NCI-H1436 (cell line): ENCODE results near the gene STYK1.

Experiments used
- DNase-seq: peaks from one replicate; lab custom pipeline; 2025; lab: John Stamatoyannopoulos, UW

Gene STYK1, protein sequence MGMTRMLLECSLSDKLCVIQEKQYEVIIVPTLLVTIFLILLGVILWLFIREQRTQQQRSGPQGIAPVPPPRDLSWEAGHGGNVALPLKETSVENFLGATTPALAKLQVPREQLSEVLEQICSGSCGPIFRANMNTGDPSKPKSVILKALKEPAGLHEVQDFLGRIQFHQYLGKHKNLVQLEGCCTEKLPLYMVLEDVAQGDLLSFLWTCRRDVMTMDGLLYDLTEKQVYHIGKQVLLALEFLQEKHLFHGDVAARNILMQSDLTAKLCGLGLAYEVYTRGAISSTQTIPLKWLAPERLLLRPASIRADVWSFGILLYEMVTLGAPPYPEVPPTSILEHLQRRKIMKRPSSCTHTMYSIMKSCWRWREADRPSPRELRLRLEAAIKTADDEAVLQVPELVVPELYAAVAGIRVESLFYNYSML

DNA sequence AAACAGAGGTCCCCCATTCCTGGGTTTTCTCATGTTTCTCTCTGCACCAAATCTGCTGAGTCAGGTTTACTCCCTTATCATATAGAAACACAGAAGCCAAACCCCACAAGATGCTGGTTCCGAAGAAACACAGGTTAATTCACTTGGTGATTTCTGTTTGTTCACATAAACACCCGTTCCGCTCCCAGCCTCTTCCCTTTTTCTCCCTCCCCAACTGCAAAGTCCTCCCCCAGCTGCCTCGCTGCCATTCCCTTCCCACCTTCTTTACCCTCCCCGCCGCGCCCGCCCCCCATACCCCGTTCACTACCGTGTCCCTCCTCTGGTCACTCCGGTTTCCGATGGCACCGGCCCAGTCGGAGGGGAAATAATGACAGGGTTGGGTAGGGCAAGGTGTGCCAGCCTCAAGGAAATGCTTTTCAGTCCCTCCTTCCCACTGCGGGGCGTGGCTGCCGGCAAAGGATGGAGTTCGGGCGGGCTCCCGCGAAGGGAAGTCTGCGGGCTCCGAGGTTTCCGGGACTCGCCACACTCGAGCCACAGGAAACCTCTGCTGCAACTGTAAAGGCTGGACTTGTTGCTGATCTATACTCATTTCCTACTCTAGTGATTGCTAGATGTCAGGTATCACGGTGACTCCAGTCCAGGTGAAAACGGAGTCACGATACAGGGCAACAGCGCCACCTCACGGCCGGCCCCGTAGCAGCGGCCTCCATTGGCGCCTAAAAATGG is at the start of gene STYK1:
Gene STYK1, minus strand, starts transcription at position 394 of the 726 bp plus-strand sequence. CDS start 39,434 bp downstream, outside the sequence.
- no peak for DNase-seq

DNA sequence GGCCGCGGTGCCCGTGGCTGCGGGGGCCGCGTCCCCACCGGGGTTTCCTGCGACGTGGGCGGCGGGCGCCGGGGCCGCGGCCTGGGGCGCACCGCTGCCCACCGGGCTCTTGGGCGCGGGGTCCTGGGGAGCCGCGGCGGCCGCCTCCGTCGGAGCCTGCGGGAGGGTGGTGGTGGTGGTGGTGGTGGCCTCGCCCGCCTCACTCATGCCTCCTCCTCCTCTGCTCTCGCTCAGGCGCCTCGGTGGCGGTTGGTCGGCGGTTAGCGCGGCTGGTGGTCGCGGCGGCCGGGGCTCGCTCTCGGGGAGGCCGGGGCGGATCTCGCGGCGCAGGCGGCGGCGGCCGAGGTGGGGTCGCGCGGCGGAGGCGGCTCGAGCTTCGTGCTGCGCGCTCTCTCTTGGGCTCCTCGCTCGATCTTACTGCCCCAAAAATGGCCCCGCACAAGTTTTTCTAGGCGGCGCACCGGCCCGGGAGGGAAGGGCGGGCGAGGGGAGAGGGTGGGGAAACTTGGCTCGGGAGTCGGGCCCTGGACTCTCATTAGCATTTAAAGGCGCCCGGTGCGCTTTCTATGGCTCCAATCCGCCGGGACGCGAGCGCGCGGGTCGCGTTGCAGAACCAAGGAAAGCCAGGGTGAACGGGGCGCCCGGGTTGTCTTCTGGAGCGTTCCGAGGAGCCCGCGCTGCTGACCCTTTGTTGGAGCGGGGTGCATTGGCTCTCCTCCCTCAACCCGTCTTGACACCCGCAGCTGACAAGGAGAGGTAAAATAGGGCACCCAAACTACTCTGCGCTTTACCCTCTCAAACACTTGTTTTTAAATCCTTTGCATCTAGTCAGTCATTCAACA is 49.3 kb upstream of the STYK1 start, which contains the start of gene YBX3:
Gene YBX3, minus strand, starts transcription at position 419 of the 842 bp plus-strand sequence. Its CDS starts 212 bp downstream, at position 207.
- no peak for DNase-seq

DNA sequence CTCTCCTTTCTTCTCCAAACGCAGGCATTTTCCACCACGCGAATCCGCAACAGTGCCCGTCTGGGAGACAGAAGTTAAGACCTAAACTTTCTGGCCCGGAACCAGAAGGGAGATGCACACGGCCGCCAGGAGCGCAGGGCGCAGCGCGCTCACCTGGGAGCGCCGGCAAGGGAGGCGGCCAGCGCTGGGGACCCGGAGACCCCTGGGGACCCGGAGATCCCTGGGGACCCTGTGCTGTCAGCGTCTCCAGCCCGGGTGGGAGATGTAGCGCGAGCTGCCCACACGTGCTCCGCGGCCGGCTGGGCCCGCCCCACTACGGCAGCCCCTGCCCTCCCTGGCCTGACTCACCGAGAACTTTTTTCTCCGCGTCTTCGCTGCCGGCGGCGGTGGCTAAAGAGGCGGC is 48.7 kb upstream of the STYK1 start:
- DNase-seq, result no peak

DNA sequence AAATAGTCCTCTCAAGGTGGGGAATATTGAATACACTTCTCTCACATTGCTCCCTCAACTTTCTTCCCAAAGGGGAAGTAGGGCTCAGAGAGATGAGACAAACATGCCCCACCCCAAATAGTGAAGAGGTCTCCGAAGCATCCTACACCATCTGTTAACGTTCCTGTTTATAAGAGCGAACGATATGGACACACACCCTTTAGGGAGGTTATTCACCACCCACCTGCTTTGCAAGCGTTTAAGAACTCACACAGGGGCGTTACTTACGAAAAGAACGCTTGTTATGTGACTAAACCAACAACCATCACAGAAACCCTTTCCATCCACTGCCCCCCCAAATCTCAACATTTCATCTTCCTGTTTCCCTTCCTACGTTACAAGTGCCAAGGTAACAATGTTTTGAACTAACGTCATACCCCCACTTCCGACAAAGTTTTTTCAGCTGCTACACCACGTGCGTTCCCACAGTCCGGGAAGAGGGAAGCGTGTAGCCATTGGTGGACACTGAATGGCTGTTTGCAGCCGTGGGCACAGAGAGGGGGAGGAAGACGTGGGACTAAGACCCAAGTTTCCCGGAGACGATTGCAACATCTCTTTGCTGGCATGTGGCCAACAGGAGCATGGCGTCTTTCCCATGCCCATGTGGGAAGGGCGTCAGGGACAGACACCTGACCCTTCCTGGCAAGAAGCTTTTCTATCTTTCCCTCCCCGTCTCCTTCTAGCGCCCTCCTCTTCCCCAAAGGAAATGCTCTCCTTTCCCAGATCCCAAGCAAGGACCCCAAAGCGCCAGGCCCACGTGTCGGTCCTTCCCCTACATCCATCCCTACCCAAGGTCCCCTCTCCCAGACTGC is 48.0 kb upstream of the STYK1 start:
- DNase-seq, result no peak

DNA sequence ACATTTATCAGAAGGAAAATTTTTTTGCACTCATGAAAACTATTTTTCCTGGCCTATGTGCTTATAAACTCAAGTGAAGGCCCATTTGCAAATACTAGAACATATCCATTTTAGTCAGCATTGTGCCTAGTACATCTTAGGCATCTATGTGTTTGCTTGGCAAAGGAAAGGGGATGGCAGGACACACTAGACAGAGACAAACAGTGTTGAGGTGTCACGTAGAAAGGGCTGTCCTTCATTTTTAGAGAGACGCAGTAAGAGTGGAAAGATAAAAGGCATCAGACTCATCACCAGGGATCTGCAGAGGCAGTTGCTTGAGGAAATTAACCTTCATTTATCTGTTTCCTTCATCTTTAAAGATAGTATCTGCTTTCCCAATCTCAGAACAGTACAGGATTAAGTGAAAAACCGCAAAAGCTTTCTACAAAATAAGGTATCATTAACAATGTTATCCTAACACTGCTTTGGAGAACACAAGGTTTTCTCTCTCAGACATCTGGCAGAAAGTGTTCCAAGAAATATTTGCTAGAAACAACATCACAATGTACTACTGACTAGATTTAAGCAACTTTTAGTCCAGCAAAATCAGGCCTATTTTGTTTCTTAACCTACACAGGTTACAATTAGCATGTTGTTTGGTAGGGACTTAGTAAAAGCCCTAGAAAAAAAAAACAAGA is 47.3 kb upstream of the STYK1 start:
- no peak for DNase-seq

DNA sequence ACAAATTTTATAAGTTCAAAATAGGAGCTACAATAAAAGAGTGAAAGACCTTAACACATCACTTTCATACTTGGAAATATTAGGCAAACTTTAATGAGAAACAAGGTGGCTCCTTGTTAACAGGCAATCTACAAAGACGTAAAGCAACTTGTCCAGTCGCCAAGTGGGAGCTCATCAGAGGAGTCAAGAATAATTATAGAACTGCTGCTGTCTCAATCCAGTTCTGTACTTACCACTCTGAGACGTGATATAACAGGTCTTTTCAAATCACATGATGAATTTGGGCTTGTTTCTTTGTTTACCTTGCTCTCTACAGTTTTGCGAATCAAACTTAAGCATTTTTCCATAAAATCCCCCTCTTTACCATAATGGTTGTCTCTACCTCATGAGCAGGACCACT is 45.6 kb upstream of the STYK1 start:
- DNase-seq, result no peak

DNA sequence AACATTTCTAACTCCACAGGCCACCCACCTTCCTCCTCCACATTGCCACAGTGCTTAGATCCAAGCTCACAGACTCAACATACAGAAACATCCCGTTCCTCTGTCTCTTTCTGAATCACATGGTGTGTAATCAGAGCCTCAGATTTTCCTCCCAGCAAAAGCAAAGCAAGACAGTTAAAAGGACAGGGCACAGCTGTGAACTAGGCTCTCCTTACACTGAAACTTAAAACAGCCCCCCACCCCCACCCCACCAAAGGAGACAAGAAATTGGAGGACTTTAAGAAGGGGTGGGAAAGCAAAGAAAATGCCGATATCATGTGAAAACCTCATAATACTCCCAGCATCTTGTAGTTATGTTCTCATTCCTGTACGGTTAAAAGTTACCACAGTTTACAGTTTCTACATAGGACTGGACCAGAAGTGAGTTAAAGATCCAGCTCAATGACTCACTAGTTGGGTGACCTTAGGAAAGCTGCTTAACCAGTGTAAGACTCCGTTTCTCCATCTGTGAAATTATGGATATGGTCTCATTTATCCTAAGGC is 44.5 kb upstream of the STYK1 start:
- no peak for DNase-seq

DNA sequence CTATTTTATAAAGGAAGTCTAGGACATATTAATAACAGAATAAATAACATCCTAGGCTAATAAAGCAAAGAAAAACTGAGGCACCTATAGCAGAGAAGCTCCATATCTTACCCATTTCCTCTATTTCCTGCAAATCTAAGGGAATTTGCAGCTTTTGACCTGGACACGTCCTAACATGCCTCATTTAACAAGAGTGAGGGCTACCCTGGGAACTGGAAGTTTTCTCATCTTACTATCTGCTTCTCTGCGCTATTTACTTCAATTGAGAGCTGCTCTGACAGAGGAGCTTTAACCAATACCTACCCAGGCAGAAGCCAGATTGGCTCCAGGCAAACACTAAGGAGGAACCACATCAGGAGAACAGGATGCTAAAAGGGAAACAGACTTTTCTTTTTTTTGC is 43.6 kb upstream of the STYK1 start:
- DNase-seq, result no peak

DNA sequence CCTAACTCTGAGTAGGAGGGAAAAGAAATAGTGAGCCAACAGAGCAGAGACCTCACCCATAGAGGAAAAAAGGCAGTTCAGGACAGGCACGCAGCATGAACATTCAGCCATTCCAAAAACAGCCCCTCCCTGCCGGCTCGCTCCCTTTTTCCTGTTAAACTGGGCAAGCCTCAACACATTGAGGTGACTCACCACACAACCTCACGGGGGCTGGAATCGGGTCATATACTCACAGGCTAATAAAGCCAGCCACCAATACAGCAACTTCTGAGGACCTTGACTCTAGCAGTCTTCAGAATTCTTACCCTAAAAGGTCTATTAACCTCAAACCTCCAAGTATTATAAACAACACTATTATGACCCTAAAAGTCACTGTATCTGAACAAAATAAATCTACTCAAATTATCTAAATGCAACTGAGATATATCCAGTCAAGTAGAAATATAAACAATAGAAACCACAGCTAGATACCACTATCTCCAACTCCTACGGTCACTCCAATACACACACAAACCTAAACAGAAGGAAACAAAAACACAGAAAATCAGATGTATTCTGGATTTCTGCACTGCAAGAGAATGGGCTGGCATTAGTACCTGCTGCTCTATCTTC is 43.0 kb upstream of the STYK1 start:
- DNase-seq, result no peak

DNA sequence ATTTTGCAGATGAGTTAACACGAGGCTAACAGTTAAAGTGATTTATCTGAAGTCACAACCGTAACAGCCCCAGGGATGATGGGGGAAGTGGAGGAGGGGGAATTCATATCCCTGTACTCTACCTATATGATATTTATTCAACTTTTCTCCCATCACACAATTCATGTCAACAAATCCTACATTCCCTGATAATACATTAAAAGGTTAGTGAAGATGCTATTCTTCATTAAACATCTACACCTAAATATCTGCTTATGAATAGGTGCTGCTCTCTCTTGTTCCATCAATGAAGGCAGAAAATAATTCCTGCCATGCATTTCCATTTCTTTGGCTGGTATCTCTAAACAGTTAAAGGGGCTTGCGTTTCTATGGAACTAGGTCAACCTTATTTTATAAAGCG is 42.4 kb upstream of the STYK1 start:
- DNase-seq, result no peak

DNA sequence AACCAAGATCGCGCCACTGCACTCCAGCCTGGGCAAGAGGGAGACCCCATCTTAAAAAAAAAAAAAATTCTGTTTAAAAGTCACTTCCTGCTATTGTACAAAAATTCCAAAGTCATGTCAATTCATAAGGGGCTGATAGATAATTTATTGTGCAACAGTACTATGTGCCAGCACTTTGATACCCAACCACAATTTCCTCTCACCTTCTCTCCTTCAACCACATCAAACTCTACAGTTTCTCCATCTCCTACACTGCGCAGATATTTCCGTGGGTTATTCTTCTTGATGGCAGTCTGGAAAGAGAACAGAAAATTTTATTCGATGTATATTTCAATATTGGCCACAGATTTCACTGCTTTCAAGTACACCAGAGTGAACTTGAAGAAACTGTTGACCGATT is 41.6 kb upstream of the STYK1 start:
- DNase-seq, result no peak

DNA sequence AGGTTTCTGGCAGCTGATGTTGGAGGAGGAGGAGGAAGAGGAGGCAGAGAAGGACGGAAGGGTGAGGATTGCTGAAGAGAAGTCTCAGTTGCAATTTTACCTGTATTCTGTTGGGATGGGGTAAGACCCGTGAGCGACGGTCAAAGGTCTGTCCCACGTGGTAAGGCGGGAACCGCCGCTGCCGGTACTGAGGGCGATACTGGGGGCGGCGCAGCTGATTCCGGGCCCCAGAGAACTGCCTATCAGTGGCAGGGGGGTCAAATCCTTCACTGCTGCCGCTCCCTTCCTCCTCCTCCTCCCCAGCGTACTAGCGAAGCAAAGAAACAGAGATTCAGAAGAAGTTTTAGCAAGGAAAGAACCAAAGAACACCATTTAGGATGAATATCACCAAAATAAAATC is 36.0 kb upstream of the STYK1 start:
- DNase-seq, result no peak

DNA sequence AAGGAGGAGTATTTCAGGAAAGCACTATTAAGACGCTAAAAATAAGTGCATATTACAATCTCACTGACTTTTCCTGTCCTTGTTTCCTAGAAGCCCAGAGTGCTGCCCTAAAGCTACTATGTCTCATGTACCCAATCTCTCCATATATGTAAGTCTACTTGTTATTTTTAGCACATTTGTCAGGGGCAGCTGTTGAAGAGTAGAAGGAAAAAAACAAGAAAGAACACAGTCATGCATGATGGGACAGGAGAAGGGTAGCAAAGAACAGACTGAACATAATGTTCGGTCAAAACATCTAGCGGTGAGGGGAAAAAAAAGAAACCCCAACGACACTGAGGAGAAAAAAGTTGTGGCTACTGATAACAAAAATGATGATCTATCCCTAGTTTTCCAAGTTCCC is 35.0 kb upstream of the STYK1 start:
- DNase-seq, result no peak

DNA sequence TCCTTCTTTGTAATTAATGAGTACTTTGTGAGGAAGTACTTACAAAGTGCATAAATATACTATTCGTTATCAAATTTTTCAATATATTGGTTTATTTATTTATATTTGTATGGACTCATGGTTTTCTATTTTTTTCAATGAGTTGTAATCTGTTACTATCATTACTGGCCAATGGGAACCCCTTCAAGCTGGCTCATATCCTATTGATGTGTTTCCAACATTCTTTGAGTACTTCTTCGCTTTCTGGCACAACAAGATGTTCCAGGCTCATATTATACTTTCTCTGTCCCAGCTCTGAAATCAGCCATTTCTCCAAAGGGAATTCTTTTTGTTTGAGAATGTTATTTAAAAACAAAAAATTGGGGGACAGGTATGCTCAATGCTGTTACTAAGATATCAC is 31.8 kb upstream of the STYK1 start:
- no peak for DNase-seq

DNA sequence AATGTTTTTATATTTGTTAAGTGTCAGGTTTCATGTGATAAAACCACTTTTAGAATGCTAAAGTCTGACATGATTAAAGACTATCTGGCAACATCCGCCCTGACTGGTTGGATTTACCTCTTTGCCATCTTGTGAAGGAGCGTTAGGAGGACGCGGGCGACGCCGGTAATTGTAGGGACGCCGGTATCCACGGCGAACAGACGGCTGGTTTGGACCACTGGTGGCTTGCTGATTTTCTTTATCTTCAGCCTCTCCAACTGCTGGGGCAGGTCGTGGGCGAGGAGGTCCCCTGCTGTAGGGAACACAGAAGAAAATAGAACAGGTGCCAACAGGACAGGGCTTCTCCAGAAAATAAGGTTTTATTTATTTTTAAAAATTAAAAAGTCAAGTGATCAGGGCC is 28.0 kb upstream of the STYK1 start:
- no peak for DNase-seq

DNA sequence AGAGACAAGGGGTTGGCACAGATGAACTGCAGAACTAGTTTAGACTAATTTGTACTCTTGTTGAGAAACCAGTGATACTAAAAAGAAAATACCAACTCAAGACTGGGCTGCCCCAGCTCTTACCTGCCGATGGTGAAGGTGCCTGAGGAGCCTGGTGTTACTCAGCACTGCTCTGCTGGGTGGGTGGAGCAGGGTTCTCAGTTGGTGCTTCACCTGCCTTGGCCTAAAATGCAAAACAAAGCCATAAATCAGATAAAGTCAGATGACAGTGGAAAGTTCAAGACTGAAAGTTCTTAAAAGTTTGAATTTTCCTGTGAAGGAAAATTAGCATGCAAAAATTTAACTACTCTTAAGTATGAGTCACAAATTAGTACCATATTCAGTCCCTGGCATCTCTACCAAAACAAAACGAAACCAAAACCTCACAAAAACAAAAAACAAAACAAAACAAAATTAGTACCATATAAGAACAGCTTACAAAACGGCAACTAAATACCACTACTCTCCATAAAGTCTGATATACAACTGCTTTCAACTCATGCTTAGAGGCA is 27.4 kb upstream of the STYK1 start:
- no peak for DNase-seq

DNA sequence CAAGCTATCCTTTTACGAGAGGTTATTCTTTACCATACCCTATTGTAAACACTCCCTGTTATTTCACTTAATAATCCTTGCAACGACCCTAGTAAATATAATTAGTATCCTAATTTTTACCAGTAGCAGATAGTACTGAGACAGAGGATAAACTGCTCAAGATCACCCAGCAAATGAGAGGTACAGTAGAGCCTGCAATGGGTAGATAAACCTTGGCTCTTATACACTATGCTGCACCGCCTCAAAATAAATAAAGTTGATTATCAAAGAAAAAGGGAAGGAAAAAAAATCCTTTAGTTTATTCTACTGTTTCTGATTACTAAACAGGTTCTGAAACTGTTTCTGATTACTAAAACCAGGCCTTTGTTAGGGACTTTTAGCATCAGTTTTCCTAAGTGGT is 26.7 kb upstream of the STYK1 start:
- DNase-seq, result no peak

DNA sequence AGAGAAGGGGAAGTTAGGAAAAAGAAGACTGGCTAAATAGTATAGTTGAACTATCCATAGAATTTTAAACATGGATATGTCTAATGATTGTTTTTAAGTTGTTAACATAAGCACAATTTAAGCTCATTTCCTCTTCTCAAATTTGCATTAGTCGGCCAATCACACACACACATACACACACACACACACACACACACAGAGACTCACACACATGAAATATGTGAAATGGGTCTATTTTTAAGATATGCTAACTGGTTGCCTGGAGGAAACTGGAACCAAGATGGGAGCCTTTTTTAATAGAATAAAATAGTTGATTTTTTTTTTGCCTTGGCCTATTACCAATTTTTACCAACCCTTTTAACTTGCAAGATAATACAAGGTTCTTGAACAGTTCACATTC is 24.0 kb upstream of the STYK1 start:
- no peak for DNase-seq

DNA sequence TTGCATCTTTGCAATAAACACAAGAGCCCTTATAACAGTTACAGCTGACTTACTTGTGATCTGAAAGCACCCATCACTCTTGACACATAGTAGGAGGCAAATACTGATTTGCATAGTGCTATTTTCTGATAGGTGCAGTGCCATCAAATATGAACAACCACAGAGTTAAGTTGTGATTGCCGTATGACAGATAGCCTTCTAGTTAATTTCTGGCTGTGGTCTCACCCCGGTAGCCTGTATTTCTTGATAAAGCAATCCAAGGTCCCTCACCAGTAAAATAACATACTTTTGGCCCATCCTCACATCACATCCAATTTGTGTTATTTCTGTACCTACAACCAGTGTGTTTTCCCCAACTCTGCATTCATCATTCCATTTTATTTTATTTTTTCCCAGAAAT is 23.3 kb upstream of the STYK1 start:
- no peak for DNase-seq

DNA sequence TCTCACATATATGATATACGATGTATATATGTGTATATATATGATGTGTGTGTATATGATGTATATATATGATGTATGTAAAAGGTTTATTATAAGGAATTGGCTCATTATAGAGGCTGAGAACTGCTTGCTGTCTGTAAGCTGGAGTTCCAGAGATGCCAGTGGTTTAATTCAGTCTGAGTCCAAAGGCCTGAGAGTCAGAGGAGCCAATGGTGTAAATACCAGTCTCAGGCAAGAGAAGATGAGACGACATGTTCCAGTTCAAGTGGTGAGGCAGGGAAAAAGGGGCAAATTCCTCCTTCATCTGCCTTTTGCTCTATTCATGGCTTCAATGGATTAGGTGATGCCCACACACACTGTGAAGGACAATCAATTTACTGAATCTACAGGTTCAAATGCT is 17.1 kb upstream of the STYK1 start:
- DNase-seq, result no peak
